ENCODE measurements around the gene DEDD. TPM values are rescaled to one million over a fixed set of nuclear protein-coding genes. Genes with fewer than 3 reads are reported as not detected.
A peak's percentile ranks its signal among the peaks of the same experiment; 100 is the strongest.

Gene DEDD
- total and polyA plus RNA-seq, 10 of the 15 experiments (the other 5 are each of a cell fraction or from before 2014, with no cell fraction given) = 13.6 to 33.9 (median 30.3) TPM

DNA sequence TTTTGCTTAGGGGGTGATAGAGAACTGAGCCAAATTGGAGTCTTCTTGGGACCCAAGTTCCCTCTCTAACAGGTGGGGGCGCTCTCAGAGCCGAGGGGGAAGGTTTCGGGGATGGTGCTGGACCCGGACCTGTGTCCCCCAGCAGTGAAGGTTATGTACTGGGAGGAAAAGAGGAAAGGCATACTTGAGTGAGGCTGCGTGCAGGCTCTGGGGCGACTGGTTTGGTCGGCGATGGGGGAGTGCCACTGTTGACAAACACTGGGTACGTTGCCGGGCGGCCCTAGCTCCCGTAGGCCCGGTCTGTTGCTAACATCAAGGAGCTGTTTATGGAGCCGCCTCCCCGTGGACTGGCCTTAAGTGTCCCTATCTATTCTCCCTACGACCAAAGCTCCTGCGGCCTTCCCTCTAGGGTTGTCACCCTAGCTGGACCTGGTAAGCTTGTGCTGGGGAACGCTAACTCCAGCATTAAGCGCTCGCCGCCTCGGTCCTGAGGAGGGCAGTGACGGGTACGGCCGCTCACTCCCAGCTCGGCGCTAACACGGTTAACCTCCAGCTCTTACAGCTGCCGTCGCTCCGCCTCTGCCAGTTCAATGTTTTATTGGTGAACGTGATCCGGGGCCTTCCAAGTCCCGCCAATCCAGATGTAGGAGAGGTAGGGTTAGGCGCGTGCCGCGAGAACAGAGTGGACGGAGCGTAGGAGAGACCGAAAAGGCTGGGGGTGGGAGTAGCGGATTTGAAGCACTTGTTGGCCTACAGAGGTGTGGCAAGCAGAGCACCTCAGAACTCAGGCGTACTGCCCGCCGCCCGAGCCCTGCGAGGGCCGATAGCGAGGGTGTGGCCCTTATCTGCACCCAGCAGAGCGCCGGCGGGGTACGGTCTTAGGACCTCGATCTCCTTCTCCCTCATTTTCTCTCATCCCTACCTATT lies 33.5 kb upstream of the DEDD start, which contains the start of gene PPOX:
TSS of gene PPOX (plus strand) at position 685 of the 927 bp plus-strand sequence. CDS start 422 bp downstream, outside the sequence.
- ChIA-PET SMC1A (ENCODE audit: uncharacterized antibody, unreplicated experiment) (interaction anchor here (0.7 to 3.5 kb wide), 25 partner anchors 8 to 331 kb away, joined by 3 to 18 read pairs (median 5); partner anchors contain the start of genes APOA2, B4GALT3, CFAP126 and NDUFS2), RAD21 (ENCODE audit: unreplicated experiment) (interaction anchor here (0.9 to 4.8 kb wide), 19 partner anchors 10 to 573 kb away, joined by 3 to 34 read pairs (median 5); partner anchors contain the start of genes ARHGAP30, B4GALT3, DEDD and NDUFS2), POLR2A (interaction anchor here (0.5 to 2.9 kb wide), 21 partner anchors 8 to 232 kb away, joined by 3 to 17 read pairs (median 5); partner anchors contain the start of genes ARHGAP30, B4GALT3, DEDD and NDUFS2), CTCF (interaction anchor here (0.6 to 5.0 kb wide), 33 partner anchors 9 to 223 kb away, joined by 3 to 60 read pairs (median 5); partner anchors contain the start of genes APOA2, B4GALT3, CFAP126 and DEDD)
- TSS peak; percentile 58 for BruUV-seq (replicated peaks)
- H3K27ac ChIP-seq (ENCODE audit: control insufficient read depth, insufficient read depth) = peak within 1 kb of the TSS; percentile 54
- H3K4me1 ChIP-seq (ENCODE audit: control insufficient read depth, insufficient read depth, low read length) = peaks cover 8% of the 10 kb centered on the region
- DNase-seq (ENCODE audit: low read depth, low spot score) (peak; percentile 92), ATAC-seq (peak; percentile 97), FAIRE-seq (peak; percentile 99)
- H3K4me3 ChIP-seq = peak within 1 kb of the TSS; percentile 86
- WGBS (ENCODE audit: insufficient coverage, insufficient replicate concordance, low lambda C conversion rate, missing lambda C conversion rate) = 2% methylated on average over 54 of the region's 54 CpGs
- intact Hi-C loops (cut with micrococcal nuclease; ENCODE audit: unreplicated experiment) (no loop called here), in situ Hi-C loops (cut with MboI) (no loop called here)
- H3K36me3 ChIP-seq (ENCODE audit: control insufficient read depth in 2 of 2, insufficient read depth in 2 of 2, low read length in 1 of 2) = peaks cover 6 to 10% of the 10 kb centered on the region in 2 experiments; a peak in 3 of 4 replicates
- no peaks in the 10 kb centered on the region for H3K9me3 ChIP-seq (replicated peaks; ENCODE audit: control insufficient read depth, insufficient read depth, low read length)
- no peaks in the 10 kb centered on the region for H4K20me1 ChIP-seq (ENCODE audit: control insufficient read depth, insufficient read depth)
- peak within 1 kb of the TSS; percentile 99 for H3K4me2 ChIP-seq (ENCODE audit: control insufficient read depth, insufficient read depth)
- H3K9ac ChIP-seq (ENCODE audit: control insufficient read depth, insufficient read depth, low read length) = peak within 1 kb of the TSS; percentile 68
- peak within 1 kb of the TSS; percentile 78 for H2AFZ ChIP-seq (ENCODE audit: control insufficient read depth, low read depth, low read length)
- no peaks in the 10 kb centered on the region for H3K79me2 ChIP-seq (ENCODE audit: control insufficient read depth, insufficient read depth, low read length)
- no peaks in the 10 kb centered on the region for H3K27me3 ChIP-seq (replicated peaks in 1 of 2; ENCODE audit: control insufficient read depth in 2 of 2, insufficient read depth in 2 of 2, low read length in 1 of 2)
- peak; percentile 51; the same call in 1 of the 2 replicates for TF ChIP-seq CREM (IDR thresholded peaks at IDR 0.05; ENCODE audit: low read depth)
- TF ChIP-seq, protein P1, sequence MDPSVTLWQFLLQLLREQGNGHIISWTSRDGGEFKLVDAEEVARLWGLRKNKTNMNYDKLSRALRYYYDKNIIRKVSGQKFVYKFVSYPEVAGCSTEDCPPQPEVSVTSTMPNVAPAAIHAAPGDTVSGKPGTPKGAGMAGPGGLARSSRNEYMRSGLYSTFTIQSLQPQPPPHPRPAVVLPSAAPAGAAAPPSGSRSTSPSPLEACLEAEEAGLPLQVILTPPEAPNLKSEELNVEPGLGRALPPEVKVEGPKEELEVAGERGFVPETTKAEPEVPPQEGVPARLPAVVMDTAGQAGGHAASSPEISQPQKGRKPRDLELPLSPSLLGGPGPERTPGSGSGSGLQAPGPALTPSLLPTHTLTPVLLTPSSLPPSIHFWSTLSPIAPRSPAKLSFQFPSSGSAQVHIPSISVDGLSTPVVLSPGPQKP (IDR thresholded peaks at IDR 0.05; ENCODE audit: low read depth, low read length) = no peak; the same call in 1 of the 2 replicates
- peak; percentile 62; the same call in 1 of the 2 replicates for TF ChIP-seq TCF3 (IDR thresholded peaks at IDR 0.05; ENCODE audit: borderline replicate concordance, insufficient read depth, low read depth, low read length)
- peak; percentile 70 for TF ChIP-seq BRCA1 (IDR thresholded peaks at IDR 0.05; ENCODE audit: low read depth, low read length)
- TF ChIP-seq, protein P2, sequence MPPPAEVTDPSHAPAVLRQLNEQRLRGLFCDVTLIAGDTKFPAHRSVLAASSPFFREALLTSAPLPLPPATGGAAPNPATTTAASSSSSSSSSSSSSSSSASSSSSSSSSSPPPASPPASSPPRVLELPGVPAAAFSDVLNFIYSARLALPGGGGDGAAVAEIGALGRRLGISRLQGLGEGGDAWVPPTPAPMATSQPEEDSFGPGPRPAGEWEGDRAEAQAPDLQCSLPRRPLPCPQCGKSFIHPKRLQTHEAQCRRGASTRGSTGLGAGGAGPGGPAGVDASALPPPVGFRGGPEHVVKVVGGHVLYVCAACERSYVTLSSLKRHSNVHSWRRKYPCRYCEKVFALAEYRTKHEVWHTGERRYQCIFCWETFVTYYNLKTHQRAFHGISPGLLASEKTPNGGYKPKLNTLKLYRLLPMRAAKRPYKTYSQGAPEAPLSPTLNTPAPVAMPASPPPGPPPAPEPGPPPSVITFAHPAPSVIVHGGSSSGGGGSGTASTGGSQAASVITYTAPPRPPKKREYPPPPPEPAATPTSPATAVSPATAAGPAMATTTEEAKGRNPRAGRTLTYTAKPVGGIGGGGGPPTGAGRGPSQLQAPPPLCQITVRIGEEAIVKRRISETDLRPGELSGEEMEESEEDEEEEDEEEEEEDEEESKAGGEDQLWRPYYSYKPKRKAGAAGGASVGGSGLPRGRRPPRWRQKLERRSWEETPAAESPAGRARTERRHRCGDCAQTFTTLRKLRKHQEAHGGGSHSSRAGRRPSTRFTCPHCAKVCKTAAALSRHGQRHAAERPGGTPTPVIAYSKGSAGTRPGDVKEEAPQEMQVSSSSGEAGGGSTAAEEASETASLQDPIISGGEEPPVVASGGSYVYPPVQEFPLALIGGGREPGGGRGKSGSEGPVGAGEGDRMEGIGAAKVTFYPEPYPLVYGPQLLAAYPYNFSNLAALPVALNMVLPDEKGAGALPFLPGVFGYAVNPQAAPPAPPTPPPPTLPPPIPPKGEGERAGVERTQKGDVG (CRISPR knock-in tag; IDR thresholded peaks at IDR 0.05) = no peak
- peak; percentile 91; the same call in 1 of the 2 replicates for TF ChIP-seq RCOR1 (conservative IDR thresholded peaks at IDR 0.05; ENCODE audit: low read depth, low read length)
- TF ChIP-seq, protein P3, sequence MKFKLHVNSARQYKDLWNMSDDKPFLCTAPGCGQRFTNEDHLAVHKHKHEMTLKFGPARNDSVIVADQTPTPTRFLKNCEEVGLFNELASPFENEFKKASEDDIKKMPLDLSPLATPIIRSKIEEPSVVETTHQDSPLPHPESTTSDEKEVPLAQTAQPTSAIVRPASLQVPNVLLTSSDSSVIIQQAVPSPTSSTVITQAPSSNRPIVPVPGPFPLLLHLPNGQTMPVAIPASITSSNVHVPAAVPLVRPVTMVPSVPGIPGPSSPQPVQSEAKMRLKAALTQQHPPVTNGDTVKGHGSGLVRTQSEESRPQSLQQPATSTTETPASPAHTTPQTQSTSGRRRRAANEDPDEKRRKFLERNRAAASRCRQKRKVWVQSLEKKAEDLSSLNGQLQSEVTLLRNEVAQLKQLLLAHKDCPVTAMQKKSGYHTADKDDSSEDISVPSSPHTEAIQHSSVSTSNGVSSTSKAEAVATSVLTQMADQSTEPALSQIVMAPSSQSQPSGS (IDR thresholded peaks at IDR 0.05; ENCODE audit: low read length) = no peak
- peak; percentile 33 for TF ChIP-seq SIX5 (IDR thresholded peaks at IDR 0.05; ENCODE audit: low read depth, low read length, severe bottlenecking)
- TF ChIP-seq, protein P4, sequence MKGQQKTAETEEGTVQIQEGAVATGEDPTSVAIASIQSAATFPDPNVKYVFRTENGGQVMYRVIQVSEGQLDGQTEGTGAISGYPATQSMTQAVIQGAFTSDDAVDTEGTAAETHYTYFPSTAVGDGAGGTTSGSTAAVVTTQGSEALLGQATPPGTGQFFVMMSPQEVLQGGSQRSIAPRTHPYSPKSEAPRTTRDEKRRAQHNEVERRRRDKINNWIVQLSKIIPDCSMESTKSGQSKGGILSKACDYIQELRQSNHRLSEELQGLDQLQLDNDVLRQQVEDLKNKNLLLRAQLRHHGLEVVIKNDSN (IDR thresholded peaks at IDR 0.05; ENCODE audit: borderline replicate concordance, extremely low read length, insufficient read depth, low read depth, low read length) = peak; percentile 59

Measured in GM12878 (cell line).